Right renal pelvis (tissue), 4 donors: ENCODE measurements around the gene DCPS. TPM values are rescaled to one million over a fixed set of nuclear protein-coding genes. Genes with fewer than 3 reads are reported as not detected.
"Not testable (repeated sequence)": the region's sequence is repeated elsewhere in the genome, so short reads cannot be mapped to it uniquely, and the experiment has no call there.

Source experiments
- DNase-seq, 4 donors: peaks; one replicate each; pipeline ENCODE4 v3.0.0-alpha.2; 2013; ENCODE audit warnings: low read depth in 4 of 4, low spot score in 3 of 4, missing footprints in 1 of 4
- polyA plus RNA-seq, 4 donors: library from polyadenylated mRNA; unstranded; fragments of 120-200 nt; gene quantifications; one replicate each; pipeline ENCODE4 v1.2.1, GENCODE V29; 2013; ENCODE audit not compliant: insufficient read length in 4 of 4

The DCPS gene
- 10 to 100 TPM; 14.8 to 17.7 (median 16.0) TPM for polyA plus RNA-seq

GRCh38 chr11:126303623-126304456 lies at the start of gene DCPS:
TSS of gene DCPS (plus strand) at chr11:126304060. CDS start at chr11:126304081, 21 bp downstream.
- DNase-seq = peak in 3 of 4 donors; percentile 80 to 91 (median 85)

DNA sequence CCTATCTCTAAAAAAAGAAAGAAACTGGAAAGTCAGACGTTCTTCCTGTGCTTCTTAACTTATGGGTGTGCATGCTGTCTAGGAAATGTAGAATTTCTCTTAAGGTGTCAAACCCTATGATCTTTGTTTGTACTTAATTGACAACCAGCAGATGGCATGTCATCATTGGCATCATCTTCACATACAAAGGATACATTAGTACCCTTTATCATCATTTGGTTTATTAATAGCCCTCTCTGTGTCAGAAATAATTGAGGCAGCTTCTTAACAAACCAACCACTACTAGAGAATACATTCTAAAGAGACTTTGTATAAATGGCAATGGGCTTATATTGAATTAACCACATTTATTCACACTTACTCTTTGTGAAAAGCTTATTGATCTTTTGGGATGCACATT lies 49.0 kb upstream of the DCPS start:
- no peak for DNase-seq

GRCh38 chr11:126255507-126255906 lies 48.4 kb upstream of the DCPS start:
- not testable (repeated sequence) for DNase-seq

DNA sequence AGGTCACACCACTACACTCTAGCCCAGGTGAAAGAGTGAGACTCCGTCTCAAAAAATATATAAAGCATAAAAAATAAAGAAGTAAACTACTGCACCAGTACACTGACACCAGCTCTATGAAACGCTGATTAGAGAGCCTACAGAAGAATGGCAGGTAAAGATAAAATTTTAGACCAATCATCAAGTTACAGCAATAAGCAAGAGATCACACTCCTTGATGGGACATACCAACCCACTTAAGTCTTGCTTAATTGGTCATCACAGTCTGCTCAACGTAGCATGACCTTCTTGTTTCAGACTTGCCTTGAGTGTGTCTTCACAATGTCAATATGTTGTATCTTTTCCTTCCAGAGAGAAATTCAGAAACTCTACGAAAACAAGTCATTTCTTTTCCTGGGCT lies 47.6 kb upstream of the DCPS start:
- DNase-seq = no peak

- no peak for DNase-seq
Measured at GRCh38 chr11:126257144-126257543, 46.7 kb upstream of the DCPS start.

DNA sequence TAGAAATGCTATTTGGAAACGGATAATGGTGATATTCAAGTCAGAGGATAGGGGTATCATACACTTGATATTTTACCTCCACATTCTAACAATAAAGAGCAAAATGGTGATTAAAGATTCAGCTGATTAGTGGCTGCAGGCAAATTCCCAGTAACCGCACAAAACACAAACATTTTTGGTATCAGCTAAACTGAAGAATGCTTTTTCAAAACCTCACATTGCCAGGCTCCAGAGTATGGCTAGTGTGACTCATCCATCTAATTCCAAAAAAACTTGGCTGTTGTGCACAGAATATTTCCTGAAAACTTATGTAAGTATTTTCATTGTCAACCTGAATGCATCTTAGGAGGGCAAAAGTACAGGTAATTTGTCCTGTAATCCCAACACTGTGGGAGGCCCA lies 46.1 kb upstream of the DCPS start:
- no peak for DNase-seq

DNA sequence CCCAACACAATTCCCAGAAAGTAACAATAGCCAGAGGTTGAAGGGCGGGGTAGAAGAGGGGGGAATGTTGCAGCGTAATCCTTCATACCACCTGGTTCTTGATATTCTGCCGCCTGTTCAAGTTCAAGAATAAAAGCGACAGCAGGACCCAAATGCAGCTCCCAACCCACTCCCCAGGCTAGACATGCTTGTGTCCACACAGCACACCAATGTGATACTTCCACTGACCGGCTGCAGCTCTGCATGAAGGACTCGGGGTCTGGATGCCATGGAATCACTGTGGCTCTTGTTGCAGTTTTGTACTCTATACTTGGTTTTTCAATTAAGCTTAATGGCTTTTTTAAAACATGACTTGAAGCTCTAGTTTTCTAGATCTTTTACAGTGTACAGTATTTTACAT lies 41.6 kb upstream of the DCPS start:
- no peak for DNase-seq

GRCh38 chr11:126263489-126263888 lies 40.4 kb upstream of the DCPS start:
- no peak for DNase-seq

DNA sequence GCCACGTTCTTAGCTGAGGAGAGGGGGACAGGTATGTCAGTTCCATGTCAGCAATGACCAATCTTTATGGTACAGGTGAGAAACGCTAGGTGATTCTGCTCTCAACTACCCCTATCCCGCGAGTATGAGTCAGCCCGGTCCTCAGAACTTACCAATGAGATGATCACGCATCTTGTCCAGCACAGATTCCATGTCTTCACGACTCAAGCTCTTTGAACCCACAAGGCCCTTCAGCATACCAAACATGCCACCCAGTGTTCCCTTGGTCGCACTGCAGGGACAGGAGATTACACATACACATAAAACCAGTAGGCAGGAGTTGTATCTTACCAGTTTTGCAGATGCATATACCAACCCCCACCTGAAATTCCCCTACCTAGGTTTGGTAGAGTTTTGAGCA lies 38.0 kb upstream of the DCPS start:
- no peak for DNase-seq

DNA sequence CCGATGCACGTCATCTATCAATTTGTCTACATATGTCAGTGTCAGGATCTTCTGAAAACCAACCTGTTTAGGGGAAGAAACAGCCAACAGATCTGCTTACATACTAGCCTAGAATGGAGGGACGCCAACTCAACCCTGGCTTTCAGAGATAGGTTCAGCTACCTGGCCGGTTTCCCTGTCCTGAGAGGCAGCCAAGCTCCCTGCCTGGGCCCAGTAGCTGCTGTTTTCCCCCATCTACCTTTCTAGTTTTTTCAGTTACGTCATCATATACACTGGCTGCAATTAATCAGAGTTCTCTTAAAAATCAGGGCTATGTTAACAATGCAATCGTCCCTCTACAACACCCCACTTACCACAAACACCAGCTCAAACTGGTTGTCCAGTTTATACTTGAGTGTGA lies 36.2 kb upstream of the DCPS start:
- DNase-seq = no peak

GRCh38 chr11:126268361-126268707 lies 35.5 kb upstream of the DCPS start:
- DNase-seq = peak in 1 of 4 donors; percentile 1

DNA sequence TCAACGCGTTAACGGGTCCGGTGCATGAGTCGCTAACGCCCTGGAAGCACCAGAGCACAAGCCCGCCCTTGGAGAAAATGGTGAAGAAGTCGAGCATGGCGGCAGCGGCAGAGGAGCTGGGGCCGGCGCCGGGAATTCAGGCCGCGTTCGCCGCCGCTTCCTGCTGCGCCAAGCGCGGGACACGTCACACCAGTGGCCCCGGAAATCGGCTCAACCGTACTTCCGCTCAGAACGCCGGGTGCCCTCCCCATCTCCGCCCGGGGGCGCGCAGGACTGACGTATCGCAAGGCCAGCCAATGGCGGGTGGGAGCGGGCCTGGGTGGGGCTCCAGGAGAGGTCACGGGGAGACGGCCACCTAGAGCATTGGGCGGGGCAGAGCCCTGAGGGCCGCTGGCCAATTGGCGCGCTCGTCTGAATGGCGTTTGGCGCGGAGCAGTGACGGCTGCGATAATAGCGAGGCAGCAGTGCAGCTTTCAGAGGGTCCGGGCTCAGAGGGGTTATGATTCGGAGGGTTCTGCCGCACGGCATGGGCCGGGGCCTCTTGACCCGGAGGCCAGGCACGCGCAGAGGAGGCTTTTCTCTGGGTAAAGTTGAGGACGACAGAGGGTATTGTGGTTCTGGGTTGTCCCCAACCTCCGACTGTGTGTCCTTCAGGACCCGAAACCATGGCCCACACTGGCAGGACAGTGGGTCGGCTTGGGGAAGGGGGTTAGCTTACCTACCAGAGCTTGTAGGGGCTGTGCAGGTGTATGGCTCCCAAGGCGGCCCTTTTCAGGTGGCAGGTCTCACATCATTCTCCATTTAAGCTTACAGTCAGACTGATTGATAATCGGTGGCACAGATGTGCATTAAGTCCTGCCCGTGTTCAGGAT lies 34.9 kb upstream of the DCPS start, which contains the start of the genes FOXRED1 and SRPRA:
TSS of gene FOXRED1 (plus strand) at position 447 of the 872 bp plus-strand sequence. CDS start at position 500, 53 bp downstream.
TSS of gene SRPRA (minus strand) at position 188 of the 872 bp plus-strand sequence. CDS start at position 97, 91 bp downstream.
- DNase-seq = peak; percentile 95 to 96 (median 96)

DNA sequence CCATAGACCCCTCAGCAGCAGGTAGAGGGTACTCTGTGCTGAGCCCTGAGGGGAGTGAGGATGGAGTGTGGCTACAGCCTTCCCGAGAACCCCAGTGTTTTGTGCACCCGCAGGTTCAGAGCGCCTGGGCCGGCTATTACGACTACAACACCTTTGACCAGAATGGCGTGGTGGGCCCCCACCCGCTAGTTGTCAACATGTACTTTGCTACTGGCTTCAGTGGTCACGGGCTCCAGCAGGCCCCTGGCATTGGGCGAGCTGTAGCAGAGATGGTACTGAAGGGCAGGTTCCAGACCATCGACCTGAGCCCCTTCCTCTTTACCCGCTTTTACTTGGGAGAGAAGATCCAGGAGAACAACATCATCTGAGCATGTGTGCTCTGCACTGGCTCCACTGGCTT lies 26.5 kb upstream of the DCPS start:
- no peak for DNase-seq

- no peak for DNase-seq
Measured at GRCh38 chr11:126277780-126278179, 26.1 kb upstream of the DCPS start.

DNA sequence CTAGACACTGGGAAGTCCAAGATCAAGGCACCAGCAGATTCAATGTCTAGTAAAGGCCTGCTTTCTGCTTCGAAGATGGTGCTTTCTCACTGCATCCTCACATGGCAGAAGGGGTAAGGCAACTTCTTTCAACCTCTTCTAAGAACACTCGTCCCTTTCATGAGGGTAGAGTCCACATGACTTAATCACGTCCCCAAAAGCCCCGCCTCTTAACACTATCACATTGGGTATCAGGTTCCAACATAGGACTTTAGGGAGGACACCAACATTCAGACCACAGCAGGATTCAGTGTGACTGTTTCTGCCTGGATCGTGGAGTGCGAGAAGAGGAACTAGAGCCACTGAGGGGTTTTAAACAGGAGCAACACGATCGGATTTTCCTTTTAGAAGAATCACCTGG lies 24.7 kb upstream of the DCPS start:
- no peak for DNase-seq

DNA sequence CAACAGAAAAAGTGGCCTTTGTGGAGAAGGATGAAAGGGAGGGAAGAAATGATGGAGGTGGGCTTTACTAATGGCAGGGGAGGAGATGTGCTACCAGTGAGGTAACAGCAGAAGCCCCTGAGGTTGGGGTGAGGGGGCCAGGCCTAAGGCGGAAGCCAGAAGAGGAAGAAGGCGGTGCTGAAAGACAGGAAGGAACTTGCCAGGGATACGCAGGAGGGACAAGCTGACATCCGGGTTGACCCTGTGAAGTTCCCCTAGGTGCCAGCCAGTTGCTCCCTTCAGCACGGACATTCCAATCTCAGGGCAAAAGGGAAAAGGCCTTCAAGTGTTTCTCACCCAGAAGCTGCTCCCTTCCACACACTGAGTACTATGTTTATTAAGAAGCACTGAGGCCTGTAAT lies 23.3 kb upstream of the DCPS start:
- no peak for DNase-seq

DNA sequence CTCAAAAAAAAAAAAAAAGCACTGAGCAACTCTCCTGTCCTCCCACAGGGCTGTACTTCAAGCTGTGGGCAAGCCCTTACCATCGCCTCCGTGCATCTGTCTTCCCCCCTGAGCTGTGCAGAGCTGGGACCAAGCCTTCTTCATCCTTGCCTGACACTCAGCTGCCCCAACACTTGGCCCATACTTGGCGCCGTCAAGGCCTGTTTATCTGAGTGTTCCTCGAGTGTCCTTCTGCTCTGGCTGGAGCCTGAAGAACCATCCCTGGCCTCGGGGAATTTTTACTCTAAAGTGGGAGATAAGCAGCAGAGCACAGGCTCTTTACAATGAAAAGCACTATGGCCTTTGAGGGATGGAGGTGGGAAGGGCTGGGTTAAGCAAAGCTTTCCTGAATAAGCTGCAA lies 22.6 kb upstream of the DCPS start:
- DNase-seq = no peak

GRCh38 chr11:126281666-126282175 lies 22.1 kb upstream of the DCPS start:
- DNase-seq = no peak

GRCh38 chr11:126282361-126282735 lies 21.5 kb upstream of the DCPS start:
- DNase-seq = no peak

GRCh38 chr11:126282736-126283591 lies 20.9 kb upstream of the DCPS start, which contains the start of gene TIRAP:
TSS of gene TIRAP (plus strand) at chr11:126283093. CDS start at chr11:126290895, 7,802 bp downstream.
- DNase-seq = peak in 1 of 4 donors; percentile 51
